Activated T-cell treated with anti-CD3 and anti-CD28 coated beads for 1 hour (primary cell): Measurements from ENCODE around the gene COL4A4.

Experiments used
- DNase-seq: peaks from one replicate; pipeline ENCODE4 v3.0.0-alpha.2; 2020; ENCODE audit warnings: low read depth

COL4A4 gene

GRCh38 chr2:227030789-227031188 is 133.2 kb downstream of the COL4A4 start:
- DNase-seq, result no peak

- no peak for DNase-seq
These were observed 134.4 kb downstream of the COL4A4 start for GRCh38 chr2:227029426-227030105.

- DNase-seq, result no peak
These were observed 138.5 kb downstream of the COL4A4 start for GRCh38 chr2:227025510-227025909.

GRCh38 chr2:227022608-227023007 is 141.4 kb downstream of the COL4A4 start:
- DNase-seq, result no peak

GRCh38 chr2:227020416-227020815 is 143.6 kb downstream of the COL4A4 start:
- DNase-seq, result no peak

GRCh38 chr2:227016894-227017293 is 147.1 kb downstream of the COL4A4 start:
- no peak for DNase-seq

GRCh38 chr2:227013881-227014280 is 150.1 kb downstream of the COL4A4 start:
- no peak for DNase-seq

GRCh38 chr2:227013330-227013729 is 150.7 kb downstream of the COL4A4 start:
- no peak for DNase-seq

- no peak for DNase-seq
These were observed 153.6 kb downstream of the COL4A4 start for GRCh38 chr2:227010433-227010832.

- no peak for DNase-seq
These were observed 156.1 kb downstream of the COL4A4 start for GRCh38 chr2:227007940-227008339.

GRCh38 chr2:227007148-227007547 is 156.9 kb downstream of the COL4A4 start:
- DNase-seq, result no peak

- no peak for DNase-seq
These were observed 157.7 kb downstream of the COL4A4 start for GRCh38 chr2:227006189-227006897.

- no peak for DNase-seq
These were observed 159.5 kb downstream of the COL4A4 start for GRCh38 chr2:227004482-227004881.

GRCh38 chr2:227000123-227000522 is 163.9 kb downstream of the COL4A4 start:
- DNase-seq, result no peak

- DNase-seq, result no peak
These were observed 164.3 kb downstream of the COL4A4 start for GRCh38 chr2:226999661-227000060.

- no peak for DNase-seq
These were observed 168.4 kb downstream of the COL4A4 start for GRCh38 chr2:226995625-226996041.

GRCh38 chr2:226994775-226995174 is 169.2 kb downstream of the COL4A4 start:
- DNase-seq, result no peak

GRCh38 chr2:226993171-226993570 is 170.8 kb downstream of the COL4A4 start:
- DNase-seq, result no peak

- DNase-seq, result no peak
These were observed 172.3 kb downstream of the COL4A4 start for GRCh38 chr2:226991663-226992062.

- DNase-seq, result no peak
These were observed 178.4 kb downstream of the COL4A4 start for GRCh38 chr2:226985583-226985946.

GRCh38 chr2:226984750-226985582 is 179.0 kb downstream of the COL4A4 start:
- DNase-seq, result no peak

GRCh38 chr2:226983895-226984749 is 179.9 kb downstream of the COL4A4 start:
- DNase-seq, result no peak
